HL-60 (cell line): ENCODE data around the gene KRTAP12-2.
"Not testable (repeated sequence)": the region's sequence is repeated elsewhere in the genome, so short reads cannot be mapped to it uniquely, and the experiment has no call there.

Experiments used
- CTCF ChIP-seq: IDR thresholded peaks from one replicate; pipeline ENCODE4 v1.5.1; 2011; ENCODE audit warnings: low read length, control low read depth, inconsistent platforms; ENCODE audit not compliant: insufficient read depth
- POLR2AphosphoS5 ChIP-seq: IDR thresholded peaks from 2 replicates; pipeline ENCODE4 v1.6.1; 2012; ENCODE audit warnings: low read depth
- REST ChIP-seq: IDR thresholded peaks from 2 replicates; pipeline ENCODE4 v1.6.1; 2012; ENCODE audit warnings: low read depth; ENCODE audit not compliant: insufficient replicate concordance
- SPI1 ChIP-seq: IDR thresholded peaks from 2 replicates; pipeline ENCODE4 v1.6.1; 2012; ENCODE audit warnings: low read depth, mild to moderate bottlenecking, borderline replicate concordance

- not testable (repeated sequence) for TF ChIP-seq POLR2AphosphoS5, CTCF, SPI1, REST
Observed at GRCh38 chr21:44627831-44628233, 38.9 kb downstream of the KRTAP12-2 start.
